Erythroblast (primary cell): ENCODE data around the gene CDK5RAP2.

Experiments
- GATA1 ChIP-seq: IDR thresholded peaks from 2 replicates; pipeline ENCODE4 v1.6.1; 2011; ENCODE audit warnings: low read depth, mild to moderate bottlenecking, control low read depth, low read length, moderate library complexity
- POLR2A ChIP-seq: IDR thresholded peaks from 2 replicates; pipeline ENCODE4 v1.6.1; 2011; ENCODE audit warnings: mild to moderate bottlenecking, low read length

- no peak for TF ChIP-seq POLR2A
- no peak for TF ChIP-seq GATA1
Observed at GRCh38 chr9:120374817-120375216, 205.2 kb downstream of the CDK5RAP2 start.
